ENCODE results near the gene LY6G6C. TPM values are rescaled to one million over a fixed set of nuclear protein-coding genes. Genes with fewer than 3 reads are reported as not detected.

Gene LY6G6C
- total RNA-seq, 1 experiment from 2014 or later = not detected

GRCh38 chr6:31767096-31767645 lies 45.6 kb upstream of the LY6G6C start:
- Histone ChIP-seq H2BK15ac (ENCODE audit: low read depth, low read length) (no peak overlapping the region), H3T11ph (ENCODE audit: low read length) (no peak overlapping the region), H3K4ac (ENCODE audit: low read depth, low read length) (no peak overlapping the region), H3K23ac (ENCODE audit: insufficient read length, low read depth, low read length) (no peak overlapping the region), H3K79me2 (ENCODE audit: insufficient read depth, low read length) (no peaks in the 10 kb centered on the region), H3K4me2 (ENCODE audit: insufficient read depth, insufficient read length, low read length) (no peak overlapping the region), H2AK5ac (ENCODE audit: insufficient read length, low read length) (no peak overlapping the region), H2BK5ac (ENCODE audit: insufficient read length, low read length) (no peak overlapping the region), H4K5ac (ENCODE audit: insufficient read length, low read depth, low read length) (no peak overlapping the region), H3K4me1 (ENCODE audit: insufficient read depth, low read length) (no peaks in the 10 kb centered on the region), H4K8ac (replicated peaks; ENCODE audit: insufficient read length, low read depth, low read length) (no peak overlapping the region), H3K18ac (ENCODE audit: insufficient read length, low read depth, low read length) (no peak overlapping the region), H2AFZ (ENCODE audit: low read length) (no peak overlapping the region), H3K9me3 (ENCODE audit: control insufficient read depth, low read depth, low read length) (no peaks in the 10 kb centered on the region), H3K9ac (ENCODE audit: extremely low read depth, insufficient read length, low read length) (no peak overlapping the region), H3K27ac (ENCODE audit: insufficient read length, low read depth, low read length) (no peak overlapping the region), H3K27me3 (ENCODE audit: insufficient read depth, low read length) (no peaks in the 10 kb centered on the region), H2BK120ac (ENCODE audit: low read depth, low read length, poor library complexity, severe bottlenecking) (no peak overlapping the region), H3K14ac (ENCODE audit: insufficient read depth, low read length) (no peak overlapping the region; the same call in 1 of the 2 replicates), H3K79me1 (ENCODE audit: insufficient read depth, low read depth, low read length, poor library complexity, severe bottlenecking) (no peaks in the 10 kb centered on the region), H2BK12ac (ENCODE audit: insufficient read length, low read depth, low read length) (no peak overlapping the region), H3K56ac (ENCODE audit: insufficient read length, low read depth, low read length) (no peak overlapping the region), H3K23me2 (ENCODE audit: insufficient read length, low read depth, low read length, poor library complexity, severe bottlenecking) (no peaks in the 10 kb centered on the region), H4K91ac (ENCODE audit: insufficient read length, low read depth, low read length) (no peak overlapping the region), H4K20me1 (ENCODE audit: control insufficient read depth, insufficient read depth, insufficient read length) (no peaks in the 10 kb centered on the region), H2BK20ac (ENCODE audit: low read depth, low read length, poor library complexity, severe bottlenecking) (no peak overlapping the region)
- H3K36me3 Mint-ChIP-seq (ENCODE audit: insufficient read depth in 1 of 3, low read depth in 3 of 3) = peaks cover under 1 to 13% (median 7%) of the 10 kb centered on the region in 3 experiments; a peak in 4 of 7 replicates
- peaks cover 25 to 27% of the 10 kb centered on the region in 2 experiments for H3K4me1 Mint-ChIP-seq
- H3K9me3 Mint-ChIP-seq = no peaks in the 10 kb centered on the region; a peak in 1 of 5 replicates
- no peak overlapping the region for H3K4me3 Mint-ChIP-seq
- no peak overlapping the region for H3K27ac Mint-ChIP-seq
- no peak for DNase-seq
- WGBS (ENCODE audit: extremely low coverage, insufficient read length, low lambda C conversion rate) = no CpG with 5 or more reads among the region's 6 CpGs
- no peaks in the 10 kb centered on the region; the same call in 1 of the 2 replicates for H3K27me3 Mint-ChIP-seq (ENCODE audit: low read depth)
- TF ChIP-seq, protein P1, sequence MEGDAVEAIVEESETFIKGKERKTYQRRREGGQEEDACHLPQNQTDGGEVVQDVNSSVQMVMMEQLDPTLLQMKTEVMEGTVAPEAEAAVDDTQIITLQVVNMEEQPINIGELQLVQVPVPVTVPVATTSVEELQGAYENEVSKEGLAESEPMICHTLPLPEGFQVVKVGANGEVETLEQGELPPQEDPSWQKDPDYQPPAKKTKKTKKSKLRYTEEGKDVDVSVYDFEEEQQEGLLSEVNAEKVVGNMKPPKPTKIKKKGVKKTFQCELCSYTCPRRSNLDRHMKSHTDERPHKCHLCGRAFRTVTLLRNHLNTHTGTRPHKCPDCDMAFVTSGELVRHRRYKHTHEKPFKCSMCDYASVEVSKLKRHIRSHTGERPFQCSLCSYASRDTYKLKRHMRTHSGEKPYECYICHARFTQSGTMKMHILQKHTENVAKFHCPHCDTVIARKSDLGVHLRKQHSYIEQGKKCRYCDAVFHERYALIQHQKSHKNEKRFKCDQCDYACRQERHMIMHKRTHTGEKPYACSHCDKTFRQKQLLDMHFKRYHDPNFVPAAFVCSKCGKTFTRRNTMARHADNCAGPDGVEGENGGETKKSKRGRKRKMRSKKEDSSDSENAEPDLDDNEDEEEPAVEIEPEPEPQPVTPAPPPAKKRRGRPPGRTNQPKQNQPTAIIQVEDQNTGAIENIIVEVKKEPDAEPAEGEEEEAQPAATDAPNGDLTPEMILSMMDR (conservative IDR thresholded peaks at IDR 0.05) = no peak

Data from H9 (cell line).